HG03097 (cell line): Measurements from ENCODE around the gene REV3L.
"Not testable (repeated sequence)": the region's sequence is repeated elsewhere in the genome, so short reads cannot be mapped to it uniquely, and the experiment has no call there.

ENCODE experiments used
- ATAC-seq: cut with Tn5 transposase; IDR thresholded peaks from one replicate; pipeline ENCODE4 v1.9.1; 2021; ENCODE audit not compliant: unreplicated experiment, low FRiP score

Gene REV3L, protein sequence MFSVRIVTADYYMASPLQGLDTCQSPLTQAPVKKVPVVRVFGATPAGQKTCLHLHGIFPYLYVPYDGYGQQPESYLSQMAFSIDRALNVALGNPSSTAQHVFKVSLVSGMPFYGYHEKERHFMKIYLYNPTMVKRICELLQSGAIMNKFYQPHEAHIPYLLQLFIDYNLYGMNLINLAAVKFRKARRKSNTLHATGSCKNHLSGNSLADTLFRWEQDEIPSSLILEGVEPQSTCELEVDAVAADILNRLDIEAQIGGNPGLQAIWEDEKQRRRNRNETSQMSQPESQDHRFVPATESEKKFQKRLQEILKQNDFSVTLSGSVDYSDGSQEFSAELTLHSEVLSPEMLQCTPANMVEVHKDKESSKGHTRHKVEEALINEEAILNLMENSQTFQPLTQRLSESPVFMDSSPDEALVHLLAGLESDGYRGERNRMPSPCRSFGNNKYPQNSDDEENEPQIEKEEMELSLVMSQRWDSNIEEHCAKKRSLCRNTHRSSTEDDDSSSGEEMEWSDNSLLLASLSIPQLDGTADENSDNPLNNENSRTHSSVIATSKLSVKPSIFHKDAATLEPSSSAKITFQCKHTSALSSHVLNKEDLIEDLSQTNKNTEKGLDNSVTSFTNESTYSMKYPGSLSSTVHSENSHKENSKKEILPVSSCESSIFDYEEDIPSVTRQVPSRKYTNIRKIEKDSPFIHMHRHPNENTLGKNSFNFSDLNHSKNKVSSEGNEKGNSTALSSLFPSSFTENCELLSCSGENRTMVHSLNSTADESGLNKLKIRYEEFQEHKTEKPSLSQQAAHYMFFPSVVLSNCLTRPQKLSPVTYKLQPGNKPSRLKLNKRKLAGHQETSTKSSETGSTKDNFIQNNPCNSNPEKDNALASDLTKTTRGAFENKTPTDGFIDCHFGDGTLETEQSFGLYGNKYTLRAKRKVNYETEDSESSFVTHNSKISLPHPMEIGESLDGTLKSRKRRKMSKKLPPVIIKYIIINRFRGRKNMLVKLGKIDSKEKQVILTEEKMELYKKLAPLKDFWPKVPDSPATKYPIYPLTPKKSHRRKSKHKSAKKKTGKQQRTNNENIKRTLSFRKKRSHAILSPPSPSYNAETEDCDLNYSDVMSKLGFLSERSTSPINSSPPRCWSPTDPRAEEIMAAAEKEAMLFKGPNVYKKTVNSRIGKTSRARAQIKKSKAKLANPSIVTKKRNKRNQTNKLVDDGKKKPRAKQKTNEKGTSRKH (N-terminal part only)

DNA sequence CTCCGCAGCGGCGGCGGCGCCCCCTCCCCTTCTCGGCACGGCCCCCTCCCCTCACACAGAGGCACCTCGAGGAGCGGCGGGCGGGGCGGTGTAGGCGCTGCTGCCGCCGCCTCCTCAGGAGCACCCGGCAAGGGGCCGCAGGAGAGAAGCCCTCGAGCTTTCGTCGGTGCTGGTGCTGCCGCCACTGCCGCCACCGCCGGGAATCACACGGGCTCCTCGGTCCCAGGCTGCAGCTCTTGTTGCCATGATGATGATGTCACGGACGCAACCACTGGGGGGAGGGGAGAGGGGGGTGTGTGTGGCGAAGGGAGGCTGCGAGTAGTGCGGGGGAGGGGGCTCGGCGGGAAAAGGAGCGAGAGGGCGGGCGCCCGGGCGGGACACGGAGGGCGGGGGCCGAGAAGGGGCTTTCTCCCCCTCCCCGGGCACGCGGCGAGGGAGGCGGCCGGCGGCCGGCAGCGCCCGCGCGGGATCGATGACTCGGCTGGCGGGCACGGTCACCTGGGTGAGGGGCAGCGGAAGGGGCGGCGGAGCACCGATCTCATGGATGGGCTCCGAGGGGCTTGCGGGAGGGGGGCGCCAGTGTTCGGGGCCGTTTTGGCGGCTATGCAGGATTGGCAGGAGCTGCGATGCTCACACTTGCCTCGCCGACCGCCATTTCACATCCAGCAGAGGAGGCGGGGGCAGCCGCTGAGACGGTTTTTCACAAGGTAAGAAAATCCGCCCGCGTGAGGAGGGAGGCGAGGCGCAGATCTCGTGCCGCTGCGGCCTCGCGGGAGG, at the start of gene REV3L:
REV3L (minus strand) TSS at position 260 of the 777 bp plus-strand sequence. CDS start 330 bp downstream, outside the sequence.
- ATAC-seq = peak; percentile 24

DNA sequence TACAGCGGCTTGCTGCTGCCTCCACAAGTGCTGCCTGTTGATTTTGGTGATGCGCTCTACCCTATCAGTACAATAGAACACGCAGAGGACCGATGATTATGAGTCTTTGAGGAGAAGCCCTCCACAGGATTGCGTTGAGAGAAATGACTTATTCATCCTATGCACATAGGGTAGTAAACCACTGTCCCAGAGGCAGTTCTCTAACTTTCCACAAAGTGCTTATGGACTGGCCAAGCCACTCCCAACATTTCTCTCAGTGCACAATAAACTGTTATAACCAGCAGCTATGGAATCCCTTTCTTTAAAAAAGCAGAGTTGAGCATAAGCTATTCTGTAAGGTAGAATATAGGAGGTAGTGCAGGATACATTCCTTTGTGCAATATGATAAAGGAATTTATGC, 48.2 kb upstream of the REV3L start:
- no peak for ATAC-seq

- no peak for ATAC-seq
Measured at GRCh38 chr6:111530667-111531066, 47.6 kb upstream of the REV3L start.

DNA sequence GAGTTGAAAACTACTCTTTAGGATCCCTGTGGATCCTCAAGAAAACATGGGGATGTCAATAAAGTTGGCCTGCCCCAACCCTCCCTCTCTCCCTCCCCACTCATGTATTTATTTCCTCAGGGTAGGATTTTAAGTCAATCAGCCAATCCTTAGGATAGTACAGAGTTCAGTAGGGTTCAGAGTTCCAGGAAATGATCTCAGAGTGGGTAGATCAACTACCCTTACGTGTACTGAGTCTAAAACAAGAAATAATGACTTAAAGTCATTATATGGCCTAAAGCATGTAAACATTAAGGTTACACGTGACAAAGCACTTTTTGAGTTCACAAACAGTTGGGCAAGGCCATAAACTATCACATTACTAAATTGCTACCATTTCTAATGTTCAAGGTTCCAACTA, 47.2 kb upstream of the REV3L start:
- ATAC-seq = no peak

DNA sequence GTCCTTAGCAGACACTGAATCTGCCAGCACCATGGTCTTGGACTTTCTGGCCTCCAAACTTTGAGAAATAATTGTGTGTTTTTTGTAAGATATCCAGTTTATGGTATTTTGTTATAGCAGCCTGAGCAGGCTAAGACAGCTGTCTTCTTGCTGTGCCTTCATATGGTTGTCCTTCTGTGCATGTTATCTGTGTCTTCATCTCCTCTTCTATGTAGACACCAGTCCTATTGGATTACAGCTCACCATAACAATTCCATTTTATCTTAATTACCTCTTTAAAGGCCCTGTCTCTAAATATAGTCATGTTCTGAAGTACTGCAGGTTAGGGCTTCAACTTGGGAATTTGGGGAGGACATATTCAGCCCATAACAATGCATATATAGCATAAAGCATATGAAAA, 44.3 kb upstream of the REV3L start:
- ATAC-seq = no peak

DNA sequence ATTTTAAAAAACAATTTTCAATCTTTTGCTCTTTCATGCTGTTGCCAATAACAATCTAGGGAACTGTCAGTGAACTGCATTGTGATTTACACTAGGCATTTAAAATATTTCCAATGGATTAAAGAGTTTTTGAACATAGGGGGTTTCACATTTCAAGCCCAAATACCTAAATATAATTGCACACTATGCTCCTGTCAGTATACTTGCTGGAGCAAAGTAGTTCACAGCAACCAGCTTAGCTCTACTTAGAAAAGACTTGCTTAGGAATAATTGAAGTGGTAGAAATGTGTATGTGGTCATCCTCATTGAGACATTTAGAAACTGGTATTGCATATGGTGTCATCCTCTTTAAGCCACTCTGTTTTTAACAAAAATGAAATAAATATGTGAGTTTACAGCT, 41.7 kb upstream of the REV3L start:
- ATAC-seq = no peak

- ATAC-seq = no peak
Measured at GRCh38 chr6:111524252-111524651, 41.2 kb upstream of the REV3L start.

DNA sequence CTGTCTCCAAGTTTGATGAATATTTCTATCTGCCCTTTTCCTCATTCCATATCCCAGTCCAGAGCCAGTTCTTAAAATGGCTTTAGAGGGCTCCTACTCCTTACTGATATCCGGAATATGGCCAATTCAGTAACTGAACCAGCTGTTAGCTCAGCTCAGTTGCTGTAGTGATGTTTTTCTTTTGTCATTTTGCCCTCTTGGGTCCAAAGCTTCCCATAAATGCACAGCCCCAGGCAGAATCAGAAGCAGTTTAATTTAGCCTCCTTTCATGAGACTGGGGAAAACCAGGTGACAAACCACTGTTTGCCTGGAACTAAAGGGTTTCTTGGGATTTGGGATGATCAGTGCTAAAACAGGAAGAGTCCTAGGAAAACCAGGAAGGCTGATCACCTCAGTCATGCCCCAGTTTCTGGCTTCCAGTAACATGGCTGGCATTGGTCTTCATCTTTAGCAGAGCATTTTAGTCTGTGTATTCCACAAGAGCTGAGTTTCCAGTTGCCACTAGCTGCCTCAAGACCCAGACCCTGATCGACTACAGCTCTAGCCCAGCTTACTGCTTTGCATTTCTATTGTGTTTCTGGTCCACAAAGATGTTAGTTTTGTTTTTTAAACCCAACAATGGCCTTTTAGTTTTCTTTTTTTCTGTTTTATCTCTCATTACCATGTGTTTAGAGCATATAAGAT, 40.6 kb upstream of the REV3L start:
- ATAC-seq = no peak

DNA sequence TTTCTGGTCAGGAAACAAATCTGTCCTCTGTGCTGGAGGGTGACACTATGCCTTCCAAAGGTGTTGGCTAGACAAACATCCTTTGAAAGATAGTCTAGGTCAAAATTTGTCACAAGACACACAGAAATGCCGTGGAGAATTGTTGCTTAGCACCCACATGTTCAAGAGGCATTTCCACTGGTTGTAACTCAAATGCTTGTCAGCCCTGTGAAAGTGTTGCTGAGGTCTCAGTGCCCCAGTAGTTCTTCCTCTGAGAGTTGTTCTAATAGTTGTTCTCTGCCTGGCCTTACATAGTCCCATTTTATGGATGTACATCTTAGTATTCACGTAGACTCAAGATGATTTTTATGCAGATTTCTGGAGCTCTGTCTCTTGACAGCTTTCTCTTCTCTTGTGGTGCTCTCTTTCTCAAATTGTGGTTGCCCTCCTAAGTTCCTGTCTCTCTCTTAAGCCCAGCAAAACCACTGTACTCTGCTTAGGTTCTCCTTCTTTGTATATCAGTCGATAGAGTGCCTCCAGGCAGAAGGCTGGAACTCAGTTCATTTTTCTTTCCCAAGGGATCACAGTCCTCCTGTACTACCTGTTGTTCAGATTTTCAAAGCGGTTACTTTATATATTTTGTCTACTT, 39.5 kb upstream of the REV3L start:
- ATAC-seq = no peak

DNA sequence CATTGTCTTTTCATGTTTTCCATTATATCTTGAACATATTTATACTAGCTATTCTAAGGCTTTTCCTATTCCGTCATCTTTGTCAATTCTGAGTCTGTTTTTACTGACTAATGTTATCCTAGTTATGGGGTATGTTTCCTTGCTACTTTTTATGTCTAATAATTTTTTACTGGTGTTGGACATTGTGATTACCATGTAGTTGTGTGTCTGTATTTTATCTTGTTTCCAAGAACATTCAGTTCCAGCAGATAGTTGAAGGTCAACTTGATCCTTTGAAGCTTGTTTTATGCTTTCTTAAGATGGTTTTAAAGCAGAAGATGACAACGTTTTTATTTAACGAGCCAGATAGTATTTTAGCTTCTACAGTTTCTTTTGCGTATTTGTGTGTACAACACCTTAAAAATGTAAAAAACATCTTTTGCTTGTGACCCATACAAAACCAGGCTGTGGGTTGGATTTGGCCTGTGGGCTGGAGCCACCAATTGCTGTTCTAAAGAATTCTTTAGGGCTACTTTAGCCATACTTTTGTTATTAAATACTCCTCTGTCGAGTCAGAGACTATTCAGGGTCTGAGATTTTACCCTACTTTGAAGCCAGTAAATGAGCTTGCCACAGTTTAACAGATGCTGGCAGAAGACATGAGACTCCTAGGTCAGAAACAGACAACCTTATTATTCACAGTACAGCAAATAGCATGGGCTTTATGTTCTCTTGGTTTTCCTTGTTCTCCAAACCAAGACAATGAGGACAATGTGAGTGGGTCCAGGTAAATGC, 38.7 kb upstream of the REV3L start:
- ATAC-seq = no peak

DNA sequence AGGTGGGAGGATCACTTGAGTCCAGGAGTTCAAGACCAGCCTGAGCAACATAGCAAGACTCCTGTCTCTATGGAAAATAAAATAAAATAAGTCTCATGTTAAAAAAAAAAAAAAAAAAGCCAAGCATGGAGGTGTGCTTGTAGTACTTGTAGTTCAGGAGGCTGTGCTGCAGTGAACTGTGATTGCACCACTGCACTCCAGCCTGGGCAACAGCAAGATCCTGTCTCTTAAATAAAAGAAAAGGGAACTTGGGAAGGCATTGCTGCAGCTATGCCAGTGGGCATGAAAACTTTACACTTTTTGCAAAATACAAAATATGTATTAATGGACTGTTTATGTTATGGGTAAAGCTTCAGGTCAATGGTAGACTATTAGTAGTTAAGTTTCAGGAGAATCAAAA, 37.5 kb upstream of the REV3L start:
- ATAC-seq = no peak

DNA sequence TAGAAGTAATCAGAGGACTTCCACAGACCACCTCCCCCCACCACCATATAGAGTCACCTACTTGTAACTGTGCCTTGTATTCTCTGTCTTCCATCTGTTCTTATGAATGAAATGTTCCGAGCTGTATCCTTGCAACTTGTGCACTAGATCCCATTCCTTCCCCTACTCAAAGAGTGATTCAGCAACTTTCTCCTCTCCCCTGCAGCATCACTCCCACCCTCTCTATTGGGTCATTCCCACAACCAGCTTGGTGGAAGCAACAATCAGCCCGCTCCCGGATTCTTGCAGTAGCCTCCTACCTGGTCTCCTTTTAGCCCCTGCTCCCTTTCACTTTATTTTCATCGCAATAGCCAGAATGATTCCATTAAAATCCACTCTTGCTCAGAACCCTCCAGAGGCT, 34.9 kb upstream of the REV3L start:
- ATAC-seq = no peak

GRCh38 chr6:111515259-111515658, 32.2 kb upstream of the REV3L start:
- no peak for ATAC-seq

DNA sequence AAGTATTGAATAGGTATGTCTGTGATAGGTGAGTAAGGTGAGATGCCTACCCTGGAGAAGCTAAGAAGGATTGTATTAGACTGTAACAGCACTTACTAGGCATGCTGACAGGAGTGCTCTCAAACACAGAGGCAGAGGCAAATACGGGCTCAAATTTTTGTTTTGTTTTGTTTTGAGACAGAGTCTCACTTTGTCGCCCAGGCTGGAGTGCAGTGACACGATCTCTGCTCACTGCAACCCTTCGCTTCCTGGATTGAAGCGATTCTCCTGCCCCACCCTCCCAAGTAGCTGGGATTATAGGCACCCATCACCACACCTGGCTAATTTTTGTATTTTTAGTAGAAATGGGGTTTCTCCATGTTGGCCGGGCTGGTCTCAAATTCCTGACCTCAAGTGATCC, 31.5 kb upstream of the REV3L start:
- ATAC-seq = not testable (repeated sequence)

DNA sequence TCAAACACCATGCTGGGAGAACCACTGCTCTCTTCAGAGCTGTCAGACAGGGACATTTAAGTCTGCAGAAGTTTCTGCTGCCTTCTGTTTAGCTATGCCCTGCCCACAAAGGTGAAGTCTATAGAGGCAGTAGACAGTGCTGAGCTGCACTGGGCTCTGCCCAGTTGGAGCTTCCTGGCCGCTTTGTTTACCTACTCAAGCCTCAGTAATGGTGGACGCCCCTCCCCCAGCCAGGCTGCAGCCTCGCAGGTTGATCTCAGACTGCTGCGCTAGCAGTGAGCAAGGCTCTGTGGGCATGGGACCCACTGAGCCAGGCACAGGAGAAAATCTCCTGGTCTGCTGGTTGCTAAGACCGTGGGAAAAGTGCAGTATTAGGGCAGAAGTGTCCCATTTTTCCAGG, 24.2 kb upstream of the REV3L start:
- ATAC-seq = not testable (repeated sequence)

- not testable (repeated sequence) for ATAC-seq
Measured at GRCh38 chr6:111505498-111505897, 22.5 kb upstream of the REV3L start.

DNA sequence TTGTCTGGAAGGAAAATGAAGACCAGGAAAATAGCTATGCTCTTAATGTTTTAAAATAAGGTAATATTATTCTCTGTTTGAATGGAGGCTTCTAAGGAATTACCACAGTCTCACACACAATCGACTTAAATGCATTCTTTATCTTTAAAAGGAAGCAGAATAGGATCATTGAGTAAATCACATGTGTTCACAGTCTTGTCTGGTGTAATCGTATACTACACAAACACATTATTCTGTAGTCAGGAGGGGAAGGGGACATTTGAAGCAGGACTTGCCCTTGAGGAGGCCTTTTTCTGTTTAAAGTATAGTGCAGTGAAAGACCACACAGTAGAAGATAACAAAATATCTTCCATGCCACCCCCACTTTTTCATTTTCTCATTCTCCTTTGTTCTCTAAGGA, 20.6 kb upstream of the REV3L start:
- ATAC-seq = no peak

GRCh38 chr6:111503194-111503593, 20.2 kb upstream of the REV3L start:
- no peak for ATAC-seq
